Thymus (tissue), 11 donors: ENCODE data around the gene GRID2. TPM values are rescaled to one million over a fixed set of nuclear protein-coding genes. Genes with fewer than 3 reads are reported as not detected.

Experiments
- DNase-seq, 9 donors: peaks; one replicate each; pipeline ENCODE4 v3.0.0-alpha.2; 2013; ENCODE audit warnings: low spot score in 9 of 9, low read depth in 6 of 9, missing footprints in 1 of 9
- H3K27ac ChIP-seq, 2 donors: one replicate each; pipeline ENCODE4 v1.5.1; 2013; ENCODE audit warnings: control low read depth in 1 of 2, low read depth in 1 of 2, low read length in 1 of 2, mild to moderate bottlenecking in 1 of 2, moderate library complexity in 1 of 2
- H3K27me3 ChIP-seq, 2 donors: one replicate each; pipeline ENCODE4 v1.5.1; 2013; ENCODE audit warnings: low read length in 1 of 2; ENCODE audit not compliant: control insufficient read depth in 2 of 2, insufficient read depth in 1 of 2
- H3K36me3 ChIP-seq, 2 donors: one replicate each; pipeline ENCODE4 v1.5.1; 2013; ENCODE audit warnings: low read length in 1 of 2, mild to moderate bottlenecking in 1 of 2, moderate library complexity in 1 of 2; ENCODE audit not compliant: control insufficient read depth in 2 of 2, insufficient read depth in 2 of 2
- H3K4me1 ChIP-seq, 2 donors: one replicate each; pipeline ENCODE4 v1.5.1; 2013; ENCODE audit warnings: low read length in 2 of 2; ENCODE audit not compliant: control insufficient read depth in 2 of 2, insufficient read depth in 2 of 2
- H3K4me3 ChIP-seq, 2 donors: one replicate each; pipeline ENCODE4 v1.5.1; 2013; ENCODE audit warnings: low read length in 2 of 2, control low read depth in 1 of 2, mild to moderate bottlenecking in 1 of 2
- H3K9me3 ChIP-seq, 2 donors: one replicate each; pipeline ENCODE4 v1.5.1; 2013; ENCODE audit warnings: low read length in 1 of 2, mild to moderate bottlenecking in 1 of 2; ENCODE audit not compliant: control insufficient read depth in 2 of 2, insufficient read depth in 1 of 2
- WGBS: extraction: QIAGEN DNeasy Blood & Tissue Kit; methylation state at CpG from one replicate; pipeline ENCODE4 v1.1.7; 2013; 5-methylcytosine and 5-hydroxymethylcytosine counted together
- polyA plus RNA-seq: library from polyadenylated mRNA; stranded (reverse); fragments of 200-250 nt; gene quantifications from one replicate; pipeline ENCODE4 v1.2.3, GENCODE V29; 2013
- total RNA-seq: library from RNA; stranded (reverse); fragments of 120-200 nt; gene quantifications from one replicate; pipeline ENCODE4 v1.2.4, GENCODE V29; 2013
- donor health status: healthy.

GRID2 gene
- total and polyA plus RNA-seq, 2 donors: 0.05 to 0.09 TPM

DNA sequence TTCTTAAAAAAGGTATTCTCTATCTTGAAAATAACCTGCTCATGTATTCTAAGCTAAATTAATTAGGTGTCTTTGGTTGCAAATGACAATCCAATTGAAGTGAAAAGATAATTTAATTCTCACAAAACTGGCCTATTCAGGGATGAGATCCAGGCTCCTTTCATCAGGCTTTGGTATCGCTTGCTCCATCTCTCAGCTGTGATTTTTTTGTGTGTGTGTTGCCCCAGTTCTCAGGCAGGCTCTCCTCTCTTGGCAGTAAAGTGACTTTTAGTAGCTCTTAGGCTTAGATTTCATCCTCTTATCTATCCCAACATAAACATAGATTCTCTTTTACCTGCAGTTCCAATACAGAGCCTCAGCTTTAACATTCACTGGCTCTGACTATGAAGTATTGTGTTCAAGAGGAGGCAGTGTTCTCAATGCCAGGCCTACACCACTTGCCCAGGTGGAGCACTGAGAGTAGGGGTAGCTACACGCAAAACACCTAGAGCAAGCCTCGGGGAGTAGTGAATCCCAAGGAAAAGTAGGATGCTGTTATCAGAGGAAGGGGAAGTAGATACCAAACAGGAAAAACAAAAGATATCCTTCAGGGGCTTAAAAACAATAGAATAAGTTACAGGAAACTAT, 1132.3 kb downstream of the GRID2 start:
- Histone ChIP-seq H3K9me3 (no peaks in the 10 kb centered on the region), H3K27me3 (no peaks in the 10 kb centered on the region), H3K4me3 (no peak overlapping the region), H3K4me1 (no peaks in the 10 kb centered on the region), H3K36me3 (no peaks in the 10 kb centered on the region), H3K27ac (no peak overlapping the region)
- no peak for DNase-seq
- 97% methylated on average over 3 of the region's 3 CpGs for WGBS

- Histone ChIP-seq H3K4me1 (no peaks in the 10 kb centered on the region), H3K27me3 (no peaks in the 10 kb centered on the region), H3K36me3 (no peaks in the 10 kb centered on the region), H3K9me3 (no peaks in the 10 kb centered on the region), H3K4me3 (no peak overlapping the region), H3K27ac (no peak overlapping the region)
- 93% methylated on average over 3 of the region's 3 CpGs for WGBS
- DNase-seq: no peak
These were observed 1134.2 kb downstream of the GRID2 start for GRCh38 chr4:93437991-93438390.

GRCh38 chr4:93444860-93445259, 1141.1 kb downstream of the GRID2 start:
- Histone ChIP-seq H3K9me3 (no peaks in the 10 kb centered on the region), H3K27ac (no peak overlapping the region), H3K4me3 (no peak overlapping the region), H3K36me3 (no peaks in the 10 kb centered on the region), H3K27me3 (no peaks in the 10 kb centered on the region), H3K4me1 (no peaks in the 10 kb centered on the region)
- 97% methylated on average over 1 of the region's 1 CpG for WGBS
- DNase-seq: no peak

DNA sequence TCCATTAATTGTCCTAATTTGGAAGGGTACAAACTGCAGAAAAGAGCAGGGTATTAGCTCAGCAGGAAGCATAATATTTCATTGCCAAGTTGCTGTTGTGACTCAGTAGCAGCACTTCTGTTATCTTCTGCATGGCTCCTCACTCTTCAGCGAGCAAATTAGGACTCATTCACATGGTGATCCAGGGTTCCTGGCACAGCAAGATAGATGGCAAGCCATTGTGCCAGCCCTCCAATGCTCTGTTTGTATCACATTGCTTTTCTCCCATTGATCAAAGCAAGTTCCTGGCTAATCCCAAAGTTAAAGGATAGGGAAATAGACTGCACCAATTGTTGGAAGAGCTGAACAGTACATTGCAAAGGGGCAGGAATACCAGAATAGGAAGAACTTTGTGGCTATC, 1142.3 kb downstream of the GRID2 start:
- 90% methylated on average over 1 of the region's 1 CpG for WGBS

DNA sequence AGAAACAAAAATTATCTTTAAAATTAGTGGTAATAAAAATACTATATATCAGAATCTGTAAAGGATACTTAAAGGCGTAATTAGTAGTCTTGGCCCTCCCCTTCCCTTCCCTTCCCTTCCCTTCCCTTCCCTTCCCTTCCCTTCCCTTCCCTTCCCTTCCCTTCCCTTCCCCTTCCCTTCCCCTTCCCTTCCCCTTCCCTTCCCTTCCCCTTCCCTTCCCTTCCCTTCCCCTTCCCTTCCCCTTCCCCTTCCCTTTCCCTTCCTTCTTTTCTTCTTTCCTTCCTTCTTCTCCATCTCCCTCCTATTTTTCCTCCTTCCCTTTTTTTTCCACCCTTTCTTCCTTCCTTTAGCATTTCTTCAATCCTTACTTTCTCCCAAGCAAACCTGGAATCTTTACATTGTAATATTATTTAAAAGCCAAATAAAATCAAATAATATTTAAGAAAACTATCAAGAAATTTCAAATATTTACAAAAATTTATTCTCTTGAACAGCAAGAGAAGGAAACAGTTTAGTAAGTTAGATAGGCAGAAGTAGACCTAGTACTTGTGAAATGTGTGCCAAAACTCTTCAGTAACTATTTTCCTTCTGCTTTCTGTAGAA, 1145.0 kb downstream of the GRID2 start:
- H3K4me3 ChIP-seq: no peak overlapping the region
- no peaks in the 10 kb centered on the region for H3K27me3 ChIP-seq
- no peaks in the 10 kb centered on the region for H3K36me3 ChIP-seq
- no peaks in the 10 kb centered on the region for H3K4me1 ChIP-seq
- 95% methylated on average over 1 of the region's 1 CpG for WGBS
- no peak for DNase-seq
- no peaks in the 10 kb centered on the region for H3K9me3 ChIP-seq
- no peak overlapping the region for H3K27ac ChIP-seq

More for the DNA sequence above, 1142.3 kb downstream of the GRID2 start:
- no peaks in the 10 kb centered on the region for H3K4me1 ChIP-seq
- no peak overlapping the region for H3K4me3 ChIP-seq
- H3K27me3 ChIP-seq: no peaks in the 10 kb centered on the region
- no peak for DNase-seq
- H3K9me3 ChIP-seq: no peaks in the 10 kb centered on the region
- H3K27ac ChIP-seq: no peak overlapping the region
- no peaks in the 10 kb centered on the region for H3K36me3 ChIP-seq

DNA sequence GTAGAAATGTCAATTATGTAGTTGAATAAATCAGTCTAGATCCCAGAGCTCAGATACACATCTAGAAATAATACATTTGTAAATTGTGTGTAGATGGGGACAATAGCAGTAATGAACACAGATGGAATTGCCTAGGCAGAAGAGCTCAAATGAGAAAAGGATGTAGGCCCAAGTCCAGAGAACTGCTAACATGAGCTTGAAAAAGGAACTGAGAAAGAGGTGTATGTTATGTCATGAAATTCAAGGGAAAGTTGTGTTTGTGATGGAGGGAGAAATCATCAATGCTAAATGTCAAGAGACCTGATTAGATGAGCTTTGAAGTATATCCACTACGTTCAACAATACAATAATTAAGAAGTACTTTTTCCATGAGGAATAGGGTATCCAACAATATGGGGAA, 1148.2 kb downstream of the GRID2 start:
- DNase-seq: no peak
- WGBS: 82% methylated on average over 1 of the region's 1 CpG
- no peaks in the 10 kb centered on the region for H3K36me3 ChIP-seq
- no peaks in the 10 kb centered on the region for H3K27me3 ChIP-seq
- no peak overlapping the region for H3K4me3 ChIP-seq
- no peaks in the 10 kb centered on the region for H3K9me3 ChIP-seq
- no peaks in the 10 kb centered on the region for H3K4me1 ChIP-seq
- H3K27ac ChIP-seq: no peak overlapping the region

DNA sequence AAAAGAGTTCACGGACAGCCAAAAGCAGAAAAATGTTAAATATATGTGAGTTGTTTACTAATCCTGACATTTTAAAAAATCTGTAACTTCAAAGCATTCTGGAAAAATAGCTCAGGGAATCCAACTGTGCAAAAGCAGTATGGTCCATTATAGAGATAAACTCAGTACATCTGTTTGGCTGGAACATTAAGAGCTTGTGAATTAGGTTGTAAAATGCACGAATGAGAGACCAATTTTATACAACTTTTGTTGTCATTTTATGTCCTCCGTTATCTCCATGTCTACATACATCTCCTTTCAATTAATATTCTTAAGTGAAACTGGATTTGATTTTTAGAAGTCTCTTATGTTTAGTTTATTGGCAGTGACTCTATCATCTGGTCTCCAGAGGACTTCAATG, 1157.8 kb downstream of the GRID2 start:
- no peaks in the 10 kb centered on the region for H3K27me3 ChIP-seq
- H3K27ac ChIP-seq: no peak overlapping the region
- DNase-seq: no peak
- no peaks in the 10 kb centered on the region for H3K4me1 ChIP-seq
- 92% methylated on average over 3 of the region's 3 CpGs for whole genome bisulfite sequencing
- H3K9me3 ChIP-seq: no peaks in the 10 kb centered on the region
- no peaks in the 10 kb centered on the region for H3K36me3 ChIP-seq
- no peak overlapping the region for H3K4me3 ChIP-seq

DNA sequence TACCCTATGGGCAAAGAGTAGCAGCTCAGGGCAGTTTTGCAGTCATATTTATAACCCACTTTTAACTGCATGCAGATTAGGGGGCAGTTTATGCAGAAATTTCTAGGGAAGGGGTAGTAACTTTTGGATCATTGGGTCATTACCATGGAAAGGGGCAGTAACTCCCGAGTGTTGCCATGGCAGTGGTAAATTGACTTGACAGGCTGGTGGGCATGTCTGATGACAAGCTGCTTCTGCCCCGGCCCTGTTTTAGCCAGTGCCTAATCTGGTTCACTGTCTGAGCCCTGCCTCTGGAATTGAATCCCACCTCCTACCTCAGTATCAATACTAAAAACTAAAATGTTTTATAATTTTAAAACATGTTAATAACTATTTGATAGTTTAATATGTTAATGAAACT, 1162.7 kb downstream of the GRID2 start:
- 95% methylated on average over 2 of the region's 2 CpGs for WGBS
- H3K27ac ChIP-seq: no peak overlapping the region
- H3K9me3 ChIP-seq: no peaks in the 10 kb centered on the region
- no peaks in the 10 kb centered on the region for H3K4me1 ChIP-seq
- H3K27me3 ChIP-seq: no peaks in the 10 kb centered on the region
- no peak overlapping the region for H3K4me3 ChIP-seq
- no peak for DNase-seq
- no peaks in the 10 kb centered on the region for H3K36me3 ChIP-seq

DNA sequence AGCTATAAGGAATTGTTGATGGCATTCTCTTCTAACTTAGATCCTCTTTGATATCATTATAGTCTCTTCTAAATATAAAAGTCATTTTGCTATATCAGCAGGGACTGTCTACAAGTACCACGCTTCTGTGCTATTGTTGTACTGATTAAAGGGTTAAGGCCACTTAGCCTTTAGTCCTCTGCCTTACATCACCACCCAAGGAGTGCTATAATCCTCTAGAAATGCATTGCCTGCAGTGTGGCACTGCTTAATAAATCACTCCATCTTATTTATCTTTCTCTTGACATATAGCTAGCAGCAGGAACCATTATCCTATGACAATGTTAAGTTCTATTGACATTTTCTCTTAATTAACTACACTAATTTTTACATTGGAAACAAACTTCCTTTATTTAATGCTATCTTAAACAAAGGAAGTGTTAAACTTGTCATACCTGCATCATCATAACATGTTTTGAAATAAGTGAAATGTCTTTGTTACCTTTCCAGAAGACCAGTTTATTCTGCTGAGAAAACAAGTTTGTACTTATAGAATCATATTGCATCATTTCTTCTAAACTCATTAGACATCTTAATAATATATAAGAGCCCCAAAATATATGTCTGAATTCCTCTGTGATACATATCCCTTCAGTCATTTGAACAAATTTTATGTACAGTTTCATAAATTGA, 1163.9 kb downstream of the GRID2 start:
- Histone ChIP-seq H3K9me3 (no peaks in the 10 kb centered on the region), H3K4me1 (no peaks in the 10 kb centered on the region), H3K4me3 (no peak overlapping the region), H3K27me3 (no peaks in the 10 kb centered on the region), H3K27ac (no peak overlapping the region), H3K36me3 (no peaks in the 10 kb centered on the region)
- no peak for DNase-seq
- WGBS: 88% methylated on average over 1 of the region's 1 CpG
